Activated CD4-positive, alpha-beta T cell treated with anti-CD3 and anti-CD28 coated beads, Interleukin-2, Interleukin-6, amounts not matched to agents 100 ng/mL and 50 ng/mL, durations not matched to agents 16 hours and 8 hours (primary cell): Measurements from ENCODE around the gene TTYH3.

Experiments used
- DNase-seq: peaks from one replicate; pipeline ENCODE4 v3.0.0-alpha.2; 2020

The TTYH3 gene

GRCh38 chr7:2617325-2617905 is 14.4 kb upstream of the TTYH3 start:
- DNase-seq: no peak

- DNase-seq: no peak
These were observed 12.7 kb upstream of the TTYH3 start for GRCh38 chr7:2619116-2619515.

DNA sequence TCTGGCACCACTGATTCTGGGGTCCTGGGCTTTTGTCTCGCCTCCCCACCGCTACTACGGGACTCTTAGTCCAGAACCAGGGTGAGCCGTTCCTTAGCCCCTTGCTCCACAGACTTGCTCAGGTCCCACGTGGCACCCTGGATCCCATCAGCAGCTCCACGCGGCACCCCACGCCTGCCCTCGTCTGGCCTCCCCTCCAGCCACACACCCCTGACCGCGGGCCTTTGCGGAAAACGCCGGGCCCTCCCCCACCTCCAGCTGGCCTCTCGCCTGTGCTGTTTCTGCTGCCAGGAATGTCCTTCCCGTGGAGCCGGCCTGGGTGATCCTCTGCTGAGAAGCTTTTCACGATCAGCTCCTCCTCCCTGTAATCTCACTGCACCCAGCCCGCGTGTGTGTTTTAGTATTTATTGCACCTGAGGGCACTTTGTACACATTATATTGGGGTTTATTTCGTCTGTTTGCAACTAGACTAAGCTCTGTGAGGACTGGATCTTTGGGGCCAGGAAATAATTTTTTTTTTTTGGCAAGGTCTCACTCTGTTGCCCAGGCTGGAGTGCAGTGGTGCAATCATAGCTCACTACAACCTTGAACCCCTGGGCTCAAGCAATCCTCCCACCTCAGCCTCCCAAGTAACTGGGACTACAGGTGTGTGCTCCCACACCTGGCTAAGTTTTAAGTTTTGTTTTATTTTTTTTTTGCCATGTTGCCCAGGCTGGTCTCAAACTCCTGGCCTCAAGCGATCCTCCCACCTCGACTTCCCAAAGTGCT is 10.5 kb upstream of the TTYH3 start:
- DNase-seq: no peak

- DNase-seq: no peak
These were observed 9.7 kb upstream of the TTYH3 start for GRCh38 chr7:2621948-2622640.

- DNase-seq: no peak
These were observed 8.7 kb upstream of the TTYH3 start for GRCh38 chr7:2622869-2623697.

GRCh38 chr7:2623698-2624014 is 8.1 kb upstream of the TTYH3 start:
- no peak for DNase-seq

- no peak for DNase-seq
These were observed 7.4 kb upstream of the TTYH3 start for GRCh38 chr7:2624293-2624886.

GRCh38 chr7:2626498-2627117 is 5.2 kb upstream of the TTYH3 start:
- DNase-seq: no peak

GRCh38 chr7:2627258-2628129 is 4.3 kb upstream of the TTYH3 start:
- DNase-seq: no peak

GRCh38 chr7:2628130-2628482 is 3.7 kb upstream of the TTYH3 start:
- no peak for DNase-seq

- DNase-seq: no peak
These were observed 2.9 kb upstream of the TTYH3 start for GRCh38 chr7:2628891-2629290.

GRCh38 chr7:2629746-2630681 is 1.8 kb upstream of the TTYH3 start:
- DNase-seq: no peak

GRCh38 chr7:2632733-2633537 is 1.1 kb downstream of the TTYH3 start:
- no peak for DNase-seq

DNA sequence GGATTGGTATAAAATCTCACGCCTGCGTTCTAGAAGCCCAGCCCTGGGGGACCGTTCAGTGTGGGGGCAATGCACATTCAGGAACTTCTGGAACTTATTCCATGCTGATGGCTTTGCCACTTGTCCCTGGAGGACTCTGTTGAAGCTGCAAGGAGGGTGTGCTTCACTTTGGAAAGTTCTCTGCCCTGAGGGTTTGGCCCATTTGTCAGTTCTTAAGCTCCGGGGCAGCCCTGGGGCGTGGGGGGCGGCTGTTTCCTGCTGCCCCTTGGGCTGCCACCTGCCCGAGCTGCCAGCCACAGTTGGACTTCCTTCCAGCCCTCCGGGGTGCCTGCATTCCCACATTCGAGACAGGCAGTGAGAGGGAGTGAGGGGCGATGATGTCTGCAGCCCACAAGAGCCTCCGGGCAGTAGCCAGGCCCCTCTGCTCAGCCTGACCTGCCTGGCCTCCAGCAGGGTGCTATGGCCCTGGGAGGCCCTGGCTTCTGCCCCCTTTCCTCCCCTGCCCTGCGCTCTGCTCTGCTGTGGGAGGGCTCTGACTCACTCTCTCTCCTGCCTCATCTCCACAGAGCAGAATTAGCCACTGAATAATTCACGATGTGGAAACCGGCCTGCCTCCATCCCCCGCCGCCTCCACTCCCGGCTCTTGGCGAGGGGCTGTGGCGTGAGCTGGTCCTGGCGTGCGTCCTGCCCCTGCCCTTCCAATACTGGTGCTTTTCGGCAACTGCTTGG is 1.9 kb downstream of the TTYH3 start:
- DNase-seq: no peak

- no peak for DNase-seq
These were observed 2.7 kb downstream of the TTYH3 start for GRCh38 chr7:2634267-2635145.

- no peak for DNase-seq
These were observed 3.4 kb downstream of the TTYH3 start for GRCh38 chr7:2635148-2635668.
